ENCODE data around the gene SLC22A5. TPM values are rescaled to one million over a fixed set of nuclear protein-coding genes. Genes with fewer than 3 reads are reported as not detected.
"Not testable (repeated sequence)": the region's sequence is repeated elsewhere in the genome, so short reads cannot be mapped to it uniquely, and the experiment has no call there.

SLC22A5 gene
- total RNA-seq, 6 donors from 2014 or later, result 7.9 to 22.0 (median 12.7) TPM

DNA sequence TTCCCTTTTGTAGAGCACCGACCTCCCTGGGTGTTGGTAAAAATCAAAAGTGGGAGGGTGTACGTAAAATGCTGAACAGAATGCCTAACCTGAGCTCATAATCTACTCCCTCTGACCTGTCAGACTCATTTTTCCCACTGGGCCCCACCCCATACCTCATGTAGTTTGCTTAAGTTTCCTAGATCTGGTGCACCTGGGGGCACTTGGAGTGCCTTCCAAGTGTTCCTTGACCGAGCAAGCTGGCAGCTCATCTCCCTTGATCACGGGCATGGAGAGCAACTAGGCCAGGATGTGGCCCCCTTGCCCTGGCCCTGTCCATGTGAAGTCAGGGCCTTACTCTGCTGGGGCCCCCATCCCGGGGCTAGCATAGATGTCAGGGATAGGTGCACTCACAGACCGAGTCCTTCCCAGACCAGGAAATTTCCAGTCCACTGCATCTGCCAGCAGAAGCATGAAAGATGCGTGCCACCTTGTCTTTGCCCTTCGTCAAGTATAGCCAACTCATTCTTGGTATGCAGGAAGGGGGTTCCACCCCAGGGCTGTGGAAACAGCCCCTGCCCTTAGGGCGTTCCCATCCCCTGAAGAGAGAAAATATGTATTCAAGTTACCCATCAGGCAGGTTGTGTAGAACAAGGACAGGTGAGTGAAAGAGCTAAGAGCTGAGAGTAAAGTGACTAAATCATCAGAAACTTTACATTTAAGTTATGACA is 41.9 kb downstream of the SLC22A5 start:
- Histone ChIP-seq H3K36me3 (no peaks in the 10 kb centered on the region), H3K27ac (peak overlapping the region; percentile 94 to 100 (median 99)), H3K4me1 (peaks cover 54 to 62% (median 58%) of the 10 kb centered on the region in 4 donors), H3K9me3 (no peaks in the 10 kb centered on the region), H3K27me3 (no peaks in the 10 kb centered on the region), H3K4me3 (peak overlapping the region; percentile 42 to 79 (median 64))
- whole genome bisulfite sequencing, 2 donors, result 9 to 12% methylated on average over 8 to 9 of the region's 9 CpGs
- no peak for TF ChIP-seq POLR2A (IDR thresholded peaks at IDR 0.05)
- TF ChIP-seq, protein P1, sequence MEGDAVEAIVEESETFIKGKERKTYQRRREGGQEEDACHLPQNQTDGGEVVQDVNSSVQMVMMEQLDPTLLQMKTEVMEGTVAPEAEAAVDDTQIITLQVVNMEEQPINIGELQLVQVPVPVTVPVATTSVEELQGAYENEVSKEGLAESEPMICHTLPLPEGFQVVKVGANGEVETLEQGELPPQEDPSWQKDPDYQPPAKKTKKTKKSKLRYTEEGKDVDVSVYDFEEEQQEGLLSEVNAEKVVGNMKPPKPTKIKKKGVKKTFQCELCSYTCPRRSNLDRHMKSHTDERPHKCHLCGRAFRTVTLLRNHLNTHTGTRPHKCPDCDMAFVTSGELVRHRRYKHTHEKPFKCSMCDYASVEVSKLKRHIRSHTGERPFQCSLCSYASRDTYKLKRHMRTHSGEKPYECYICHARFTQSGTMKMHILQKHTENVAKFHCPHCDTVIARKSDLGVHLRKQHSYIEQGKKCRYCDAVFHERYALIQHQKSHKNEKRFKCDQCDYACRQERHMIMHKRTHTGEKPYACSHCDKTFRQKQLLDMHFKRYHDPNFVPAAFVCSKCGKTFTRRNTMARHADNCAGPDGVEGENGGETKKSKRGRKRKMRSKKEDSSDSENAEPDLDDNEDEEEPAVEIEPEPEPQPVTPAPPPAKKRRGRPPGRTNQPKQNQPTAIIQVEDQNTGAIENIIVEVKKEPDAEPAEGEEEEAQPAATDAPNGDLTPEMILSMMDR (IDR thresholded peaks at IDR 0.05), result no peak
- peak; percentile 7 to 67 for ATAC-seq (ENCODE audit: low FRiP score in 2 of 2)
- DNase-seq, result peak in 1 of 2 donors; percentile 69

- ATAC-seq (ENCODE audit: low FRiP score in 2 of 2) (no peak), DNase-seq (no peak)
- Histone ChIP-seq H3K36me3 (peaks cover 0 to 3% (median 0%) of the 10 kb centered on the region in 4 donors), H3K4me3 (no peak overlapping the region), H3K4me1 (peaks cover 69 to 82% (median 71%) of the 10 kb centered on the region in 4 donors), H3K27ac (peak overlapping the region; percentile 94 to 100 (median 99)), H3K9me3 (no peaks in the 10 kb centered on the region), H3K27me3 (no peaks in the 10 kb centered on the region)
- TF ChIP-seq EP300 (IDR thresholded peaks at IDR 0.05) (no peak), POLR2A (IDR thresholded peaks at IDR 0.05) (no peak), POLR2AphosphoS5 (IDR thresholded peaks at IDR 0.05) (no peak)
- TF ChIP-seq, protein P1 (IDR thresholded peaks at IDR 0.05), result no peak
These were observed 44.1 kb downstream of the SLC22A5 start for GRCh38 chr5:132413567-132413966.

DNA sequence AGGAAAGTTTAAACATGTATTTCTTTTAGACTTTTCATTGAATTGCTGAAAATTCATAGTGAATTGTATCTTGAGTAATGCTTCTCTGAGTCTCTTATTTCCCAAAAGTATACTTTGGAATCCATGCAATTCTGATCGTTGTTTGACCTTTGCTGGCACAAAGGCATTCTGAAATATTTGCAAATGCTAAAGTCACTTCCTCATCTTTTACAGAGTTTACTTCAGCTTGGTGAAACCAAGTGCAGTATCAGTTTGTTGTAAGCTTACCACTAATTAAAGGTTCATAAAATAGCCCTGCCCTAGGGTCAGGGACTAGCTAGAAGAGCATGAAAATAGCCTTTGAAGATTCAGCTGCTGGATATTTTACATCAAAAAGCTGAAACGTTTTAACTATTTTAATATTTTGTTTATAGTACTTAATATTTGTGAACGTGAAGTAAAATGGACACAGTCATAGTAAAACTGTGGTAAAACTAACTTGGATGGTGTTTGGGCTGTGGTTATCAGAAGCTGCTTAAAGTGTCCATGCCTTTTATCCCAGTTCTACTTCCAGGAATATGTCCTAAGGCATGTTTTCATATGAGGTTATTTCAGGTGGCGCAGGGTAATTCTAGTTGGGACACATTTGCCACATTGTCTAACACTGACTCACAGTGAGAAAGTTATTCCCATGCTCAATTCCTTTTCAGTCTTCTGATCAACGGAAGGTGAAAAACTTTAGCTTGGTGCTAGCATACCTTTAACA is 45.3 kb downstream of the SLC22A5 start:
- TF ChIP-seq POLR2A (IDR thresholded peaks at IDR 0.05) (no peak), POLR2AphosphoS5 (IDR thresholded peaks at IDR 0.05) (peak in 1 of 2 donors; percentile 65), EP300 (IDR thresholded peaks at IDR 0.05) (peak in 3 of 4 donors; percentile 2 to 92 (median 52))
- TF ChIP-seq, protein P1 (IDR thresholded peaks at IDR 0.05), result peak in 1 of 6 experiments; percentile 8
- H3K9me3 ChIP-seq, result no peaks in the 10 kb centered on the region
- ATAC-seq (ENCODE audit: low FRiP score in 2 of 2) (no peak), DNase-seq (no peak)
- peaks cover 73 to 91% (median 75%) of the 10 kb centered on the region in 4 donors for H3K4me1 ChIP-seq
- H3K27me3 ChIP-seq, result no peaks in the 10 kb centered on the region
- H3K36me3 ChIP-seq, result peaks cover 0 to 3% (median 0%) of the 10 kb centered on the region in 4 donors
- peak overlapping the region; percentile 94 to 100 (median 99) for H3K27ac ChIP-seq
- no peak overlapping the region for H3K4me3 ChIP-seq
- WGBS, 2 donors, result 22 to 24% methylated on average over 5 of the region's 5 CpGs

DNA sequence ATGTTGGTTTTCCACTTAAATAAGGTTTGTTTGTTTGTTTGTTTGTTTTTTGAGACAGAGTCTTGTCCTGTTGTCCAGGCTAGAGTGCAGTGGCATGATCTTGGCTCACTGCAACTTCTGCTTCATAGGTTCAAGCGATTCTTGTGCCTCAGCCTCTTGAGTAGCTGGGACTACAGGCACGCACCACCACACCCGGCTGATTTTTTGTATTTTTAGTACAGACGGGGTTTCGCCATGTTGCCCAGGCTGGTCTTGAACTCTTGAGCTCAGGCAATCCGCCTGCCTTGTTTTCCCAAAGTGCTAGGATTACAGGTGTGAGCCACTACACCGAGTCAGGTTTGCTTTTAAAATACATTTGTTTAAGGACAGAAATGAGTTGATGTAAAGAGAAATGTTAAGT is 46.0 kb downstream of the SLC22A5 start:
- not testable (repeated sequence) for ATAC-seq (ENCODE audit: low FRiP score in 2 of 2); H3K36me3 ChIP-seq; DNase-seq; H3K4me3 ChIP-seq; H3K27me3 ChIP-seq; H3K9me3 ChIP-seq
- Histone ChIP-seq H3K27ac (peak overlapping the region; percentile 94 to 100 (median 99)), H3K4me1 (peaks cover 76 to 93% (median 79%) of the 10 kb centered on the region in 4 donors)
- WGBS, 2 donors, result 81 to 90% methylated on average over 7 of the region's 7 CpGs

DNA sequence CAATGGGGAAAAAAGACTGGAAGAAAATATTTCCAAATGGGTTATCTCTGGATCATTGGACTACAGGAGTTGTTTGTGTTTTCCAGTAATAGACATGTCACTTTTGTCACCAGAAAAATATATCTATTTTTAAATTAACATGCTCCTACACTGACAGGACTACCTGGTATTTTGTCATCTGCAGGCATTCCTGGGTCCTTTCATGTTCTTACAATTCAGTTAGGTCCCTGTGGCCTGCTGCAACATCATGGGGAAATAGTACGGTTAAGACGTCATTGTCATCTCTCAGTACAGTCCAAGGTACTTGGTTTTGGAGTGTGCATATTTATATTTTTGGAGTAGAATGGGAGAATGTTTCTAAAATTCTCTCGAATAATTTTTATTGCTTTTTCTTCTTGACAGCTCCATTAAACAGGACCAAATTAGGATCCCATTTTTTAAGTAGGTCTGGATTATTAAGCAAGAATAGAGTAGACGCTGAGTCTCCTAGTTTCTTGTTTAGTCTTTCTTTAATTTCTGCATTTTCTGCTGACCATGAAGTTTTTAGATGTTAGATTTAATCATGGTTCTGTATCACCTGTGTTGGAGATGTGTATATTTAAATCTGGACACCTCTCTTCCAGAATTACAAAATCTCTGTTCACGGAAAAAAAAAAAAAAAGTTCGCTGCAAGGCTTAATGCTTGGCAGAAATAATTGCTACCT is 46.9 kb downstream of the SLC22A5 start:
- DNase-seq (no peak), ATAC-seq (ENCODE audit: low FRiP score in 2 of 2) (no peak)
- Histone ChIP-seq H3K27me3 (no peaks in the 10 kb centered on the region), H3K9me3 (no peaks in the 10 kb centered on the region), H3K4me3 (no peak overlapping the region), H3K36me3 (peaks cover 0 to 3% (median 0%) of the 10 kb centered on the region in 4 donors), H3K4me1 (peaks cover 86 to 99% (median 86%) of the 10 kb centered on the region in 4 donors), H3K27ac (peak overlapping the region; percentile 73 to 100 (median 96))
- 66 to 76% methylated on average over 6 of the region's 6 CpGs for WGBS, 2 donors
- no peak for TF ChIP-seq POLR2A (IDR thresholded peaks at IDR 0.05)
- TF ChIP-seq, protein P1 (IDR thresholded peaks at IDR 0.05), result no peak
- TF ChIP-seq EP300 (IDR thresholded peaks at IDR 0.05), result no peak
- no peak for TF ChIP-seq POLR2AphosphoS5 (IDR thresholded peaks at IDR 0.05)

Measured in upper lobe of left lung (tissue), 6 donors.